Esophagus muscularis mucosa (tissue), 4 donors: ENCODE results near the gene ASB7. TPM values are rescaled to one million over a fixed set of nuclear protein-coding genes. Genes with fewer than 3 reads are reported as not detected.

Source experiments
- DNase-seq: peaks from one replicate; pipeline ENCODE4 v3.0.0-alpha.2; 2017; ENCODE audit errors: extremely low spot score
- H3K27ac ChIP-seq, 4 donors: fragments of 200-600 bp; sonication (generic); replicated peaks in 1 of 4; 1 replicate in 3 of 4; 2 replicates in 1 of 4; pipeline ENCODE4 v1.5.1; 2016 to 2019; ENCODE audit warnings: mild to moderate bottlenecking in 1 of 4
- H3K27me3 ChIP-seq, 4 donors: fragments of 200-600 bp; sonication (generic); one replicate each; pipeline versions ENCODE4 v1.5.1 to v1.6.0; 2016 to 2019
- H3K36me3 ChIP-seq, 4 donors: fragments of 200-600 bp; sonication (generic); one replicate each; pipeline ENCODE4 v1.5.1; 2016 to 2019
- H3K4me1 ChIP-seq, 4 donors: fragments of 200-600 bp; sonication (generic); one replicate each; pipeline ENCODE4 v1.5.1; 2016 to 2019
- H3K4me3 ChIP-seq, 4 donors: fragments of 200-600 bp; sonication (generic); 1 replicate in 2 of 4; 2 replicates in 2 of 4; pipeline ENCODE4 v1.5.1; 2016 to 2019; ENCODE audit warnings: mild to moderate bottlenecking in 4 of 4, moderate library complexity in 1 of 4
- H3K9me3 ChIP-seq, 4 donors: fragments of 200-600 bp; sonication (generic); 1 replicate in 3 of 4; 2 replicates in 1 of 4; pipeline ENCODE4 v1.5.1; 2016 to 2019
- EP300 ChIP-seq: sonication (generic); formaldehyde crosslinking; IDR thresholded peaks from one replicate; pipeline ENCODE4 v1.6.1; 2017; ENCODE audit warnings: antibody characterized with exemption
- POLR2A ChIP-seq: fragments of 450-650 bp; IDR thresholded peaks from one replicate; pipeline ENCODE4 v1.6.1; 2017; ENCODE audit warnings: antibody characterized with exemption, moderate library complexity, mild to moderate bottlenecking, low read depth
- POLR2AphosphoS5 ChIP-seq, 2 donors: sonication (generic); formaldehyde crosslinking; IDR thresholded peaks; one replicate each; pipeline ENCODE4 v1.6.1; 2017; ENCODE audit warnings: antibody characterized with exemption in 2 of 2
- WGBS: methylation state at CpG from one replicate; pipeline ENCODE4 v1.1.5; 2018; 5-methylcytosine and 5-hydroxymethylcytosine counted together
- intact Hi-C: fragments of 100-400 bp; cut with DNase I; formaldehyde crosslinking; loops from one replicate; pipeline ENCODE4 v1.15.1; 2023
- total RNA-seq, 4 donors: library from RNA; depleted of rRNA; stranded (reverse); fragments of >200 nt; gene quantifications; one replicate each; pipeline versions ENCODE4 v1.1.0 to v1.2.1, GENCODE V29; 2016
- TF ChIP-seq, protein P1 (sequence below), 3 experiments: fragments of 200-600 bp in 2 of 3; fragments of 450-650 bp in 1 of 3; sonication (generic) in 2 of 3; IDR thresholded peaks; one replicate each; pipeline ENCODE4 v1.5.1; 2017 to 2019; ENCODE audit warnings: antibody characterized with exemption in 3 of 3, mild to moderate bottlenecking in 2 of 3, moderate library complexity in 1 of 3

ASB7 gene
- total RNA-seq, 4 donors from 2014 or later = 12.8 to 13.8 (median 13.4) TPM

DNA sequence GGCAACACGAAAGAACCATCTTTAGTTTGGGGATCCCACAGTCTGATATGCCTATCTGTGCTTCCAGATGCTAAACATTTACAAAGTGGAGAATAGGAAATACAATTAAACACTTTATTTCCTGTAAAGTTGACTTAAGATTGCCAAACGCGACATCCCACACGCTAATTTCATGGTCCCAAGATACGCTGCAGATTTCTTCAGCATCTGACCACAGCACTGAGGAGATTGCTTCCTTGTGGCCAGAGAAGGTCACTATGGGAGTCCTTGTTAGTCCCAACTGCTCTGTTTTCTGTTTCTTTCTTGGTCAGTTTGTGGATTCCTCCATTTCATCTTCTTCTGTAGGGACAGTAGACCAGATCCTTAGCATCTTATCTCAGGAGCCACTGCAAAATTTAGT lies 43.3 kb downstream of the ASB7 start:
- Histone ChIP-seq H3K27ac (no peak overlapping the region), H3K4me1 (peaks cover 0 to 18% (median 7%) of the 10 kb centered on the region in 4 donors), H3K27me3 (no peaks in the 10 kb centered on the region), H3K36me3 (peaks cover 0 to 21% (median 6%) of the 10 kb centered on the region in 4 donors), H3K9me3 (no peaks in the 10 kb centered on the region), H3K4me3 (no peak overlapping the region)
- 87% methylated on average over 5 of the region's 5 CpGs for WGBS
- intact Hi-C loops = no loop called here
- no peak for DNase-seq
- TF ChIP-seq, protein P1, sequence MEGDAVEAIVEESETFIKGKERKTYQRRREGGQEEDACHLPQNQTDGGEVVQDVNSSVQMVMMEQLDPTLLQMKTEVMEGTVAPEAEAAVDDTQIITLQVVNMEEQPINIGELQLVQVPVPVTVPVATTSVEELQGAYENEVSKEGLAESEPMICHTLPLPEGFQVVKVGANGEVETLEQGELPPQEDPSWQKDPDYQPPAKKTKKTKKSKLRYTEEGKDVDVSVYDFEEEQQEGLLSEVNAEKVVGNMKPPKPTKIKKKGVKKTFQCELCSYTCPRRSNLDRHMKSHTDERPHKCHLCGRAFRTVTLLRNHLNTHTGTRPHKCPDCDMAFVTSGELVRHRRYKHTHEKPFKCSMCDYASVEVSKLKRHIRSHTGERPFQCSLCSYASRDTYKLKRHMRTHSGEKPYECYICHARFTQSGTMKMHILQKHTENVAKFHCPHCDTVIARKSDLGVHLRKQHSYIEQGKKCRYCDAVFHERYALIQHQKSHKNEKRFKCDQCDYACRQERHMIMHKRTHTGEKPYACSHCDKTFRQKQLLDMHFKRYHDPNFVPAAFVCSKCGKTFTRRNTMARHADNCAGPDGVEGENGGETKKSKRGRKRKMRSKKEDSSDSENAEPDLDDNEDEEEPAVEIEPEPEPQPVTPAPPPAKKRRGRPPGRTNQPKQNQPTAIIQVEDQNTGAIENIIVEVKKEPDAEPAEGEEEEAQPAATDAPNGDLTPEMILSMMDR (IDR thresholded peaks at IDR 0.05) = no peak
- no peak for TF ChIP-seq POLR2AphosphoS5 (IDR thresholded peaks at IDR 0.05)
- no peak for TF ChIP-seq POLR2A

- no peaks in the 10 kb centered on the region for H3K27me3 ChIP-seq
- H3K27ac ChIP-seq = no peak overlapping the region
- peaks cover 0 to 30% (median 6%) of the 10 kb centered on the region in 4 donors for H3K36me3 ChIP-seq
- no peak overlapping the region for H3K4me3 ChIP-seq
- no peaks in the 10 kb centered on the region for H3K9me3 ChIP-seq
- TF ChIP-seq POLR2A (no peak), EP300 (no peak), POLR2AphosphoS5 (IDR thresholded peaks at IDR 0.05) (no peak)
- TF ChIP-seq, protein P1 (IDR thresholded peaks at IDR 0.05) = no peak
- 80% methylated on average over 8 of the region's 8 CpGs for WGBS
- peaks cover 0 to 13% (median 4%) of the 10 kb centered on the region in 4 donors for H3K4me1 ChIP-seq
- DNase-seq = no peak
- intact Hi-C loops = no loop called here
Measured at GRCh38 chr15:100648951-100649350, 46.6 kb downstream of the ASB7 start.

- H3K9me3 ChIP-seq = no peaks in the 10 kb centered on the region
- no peak overlapping the region for H3K4me3 ChIP-seq
- H3K27me3 ChIP-seq = no peaks in the 10 kb centered on the region
- TF ChIP-seq EP300 (no peak), POLR2AphosphoS5 (IDR thresholded peaks at IDR 0.05) (no peak), POLR2A (no peak)
- TF ChIP-seq, protein P1 (IDR thresholded peaks at IDR 0.05) = no peak
- H3K36me3 ChIP-seq = peaks cover 0 to 30% (median 6%) of the 10 kb centered on the region in 4 donors
- DNase-seq = no peak
- 86% methylated on average over 1 of the region's 1 CpG for WGBS
- H3K27ac ChIP-seq = no peak overlapping the region
- intact Hi-C loops = no loop called here
- H3K4me1 ChIP-seq = peaks cover 0 to 5% (median 0%) of the 10 kb centered on the region in 4 donors
Measured at GRCh38 chr15:100650685-100651084, 48.3 kb downstream of the ASB7 start.

- peaks cover 0 to 30% (median 6%) of the 10 kb centered on the region in 4 donors for H3K36me3 ChIP-seq
- no peak overlapping the region for H3K27ac ChIP-seq
- WGBS = 78% methylated on average over 5 of the region's 5 CpGs
- intact Hi-C loops = no loop called here
- no peak for TF ChIP-seq EP300
- TF ChIP-seq, protein P1 (IDR thresholded peaks at IDR 0.05) = no peak
- no peak for TF ChIP-seq POLR2A
- no peak for TF ChIP-seq POLR2AphosphoS5 (IDR thresholded peaks at IDR 0.05)
- DNase-seq = no peak
- H3K9me3 ChIP-seq = no peaks in the 10 kb centered on the region
- no peak overlapping the region for H3K4me3 ChIP-seq
- H3K4me1 ChIP-seq = peaks cover 0 to 5% (median 0%) of the 10 kb centered on the region in 4 donors
- no peaks in the 10 kb centered on the region for H3K27me3 ChIP-seq
Measured at GRCh38 chr15:100651253-100651652, 48.9 kb downstream of the ASB7 start.

- Histone ChIP-seq H3K9me3 (no peaks in the 10 kb centered on the region), H3K4me3 (no peak overlapping the region), H3K27me3 (no peaks in the 10 kb centered on the region), H3K36me3 (peaks cover 0 to 30% (median 6%) of the 10 kb centered on the region in 4 donors), H3K4me1 (peaks cover 0 to 5% (median 0%) of the 10 kb centered on the region in 4 donors), H3K27ac (no peak overlapping the region)
- intact Hi-C loops = no loop called here
- no peak for DNase-seq
- 80% methylated on average over 2 of the region's 2 CpGs for WGBS
- TF ChIP-seq, protein P1 (IDR thresholded peaks at IDR 0.05) = no peak
- TF ChIP-seq POLR2AphosphoS5 (IDR thresholded peaks at IDR 0.05) (no peak), POLR2A (no peak), EP300 (no peak)
Measured at GRCh38 chr15:100652116-100652515, 49.7 kb downstream of the ASB7 start.
